HepG2 (cell line): ENCODE measurements around the gene SH3PXD2A. TPM values are rescaled to one million over a fixed set of nuclear protein-coding genes. Genes with fewer than 3 reads are reported as not detected.
A peak's percentile ranks its signal among the peaks of the same experiment; 100 is the strongest.

ENCODE experiments used
- ATAC-seq: fragments of 200-7000 bp; cut with Tn5 transposase; 3 replicates; pipeline ENCODE4 v1.9.1; 2020; ENCODE audit warnings: mild to moderate bottlenecking, moderate library complexity
- BruUV-seq: library from RNA; stranded (reverse); fragments of 400-500 nt; replicated peaks from 2 replicates; lab custom pipeline; 2021; lab: Mats Ljungman, UMichigan
- CTCF ChIA-PET: fragments of 300-600 bp; formaldehyde crosslinking; extraction: SDS; loops from one replicate; lab custom pipeline; 2021; ENCODE audit warnings: low total read pairs, inconsistent platforms, low intra/inter-chr PET ratio; lab: Yijun Ruan, JAX
- POLR2A ChIA-PET: fragments of 350-600 bp; sonication (Branson Sonifier 250); formaldehyde crosslinking; loops from one replicate; lab custom pipeline; 2020; ENCODE audit warnings: antibody characterized with exemption, inconsistent platforms; lab: Yijun Ruan, JAX
- DNase-seq: peaks from one replicate; pipeline ENCODE4 v3.0.0-alpha.2; 2015; ENCODE audit warnings: low spot score
- FAIRE-seq: peaks from 3 replicates; lab custom pipeline; 2011; peaks lifted over from hg19 to GRCh38; lab: Jason Lieb, UNC
- H2AFZ ChIP-seq: one replicate; pipeline ENCODE4 v1.6.1; 2011; ENCODE audit warnings: low read length, inconsistent platforms
- H3K27ac ChIP-seq: fragments of 300-600 bp; 3 replicates; pipeline ENCODE4 v1.8.0; 2011; ENCODE audit warnings: mixed run types, mild to moderate bottlenecking, mixed read lengths, low read length, inconsistent platforms; ENCODE audit not compliant: insufficient read depth; ENCODE audit errors: extremely low read length
- H3K27me3 ChIP-seq, 2 experiments: fragments of 200-600 bp in 1 of 2; 2 replicates in 1 of 2; 3 replicates in 1 of 2; pipeline versions ENCODE4 v1.6.0 to v1.8.0; 2011; ENCODE audit warnings: low read length in 2 of 2, mild to moderate bottlenecking in 2 of 2, moderate library complexity in 2 of 2, inconsistent platforms in 1 of 2; ENCODE audit not compliant: insufficient read depth in 2 of 2, control insufficient read depth in 1 of 2
- H3K36me3 ChIP-seq, 2 experiments: fragments of 200-600 bp in 1 of 2; replicated peaks in 1 of 2; 2 replicates in 1 of 2; 3 replicates in 1 of 2; pipeline versions ENCODE4 v1.5.1 to v1.8.0; 2011; ENCODE audit warnings: low read length in 2 of 2, inconsistent platforms in 1 of 2; ENCODE audit not compliant: insufficient read depth in 2 of 2, control insufficient read depth in 1 of 2
- H3K4me1 ChIP-seq: 2 replicates; pipeline ENCODE4 v1.5.1; 2012; ENCODE audit warnings: low read length, inconsistent platforms; ENCODE audit not compliant: insufficient read depth
- H3K4me2 ChIP-seq: 2 replicates; pipeline ENCODE4 v1.6.0; 2011; ENCODE audit warnings: low read depth, low read length, inconsistent platforms
- H3K4me3 ChIP-seq, 3 experiments: fragments of 200-600 bp in 1 of 3; sonication (generic), shearing (Covaris generic) in 1 of 3; replicated peaks in 1 of 3; 2 replicates each; pipeline ENCODE4 v1.5.1; 2011 to 2016; ENCODE audit warnings: low read length in 3 of 3, inconsistent platforms in 2 of 3, low read depth in 2 of 3, mild to moderate bottlenecking in 2 of 3, control low read depth in 1 of 3, mixed read lengths in 1 of 3; ENCODE audit not compliant: insufficient read depth in 1 of 3
- H3K79me2 ChIP-seq: one replicate; pipeline ENCODE4 v1.6.1; 2011; ENCODE audit warnings: low read length, inconsistent platforms; ENCODE audit not compliant: insufficient read depth
- H3K9ac ChIP-seq: 2 replicates; pipeline ENCODE4 v1.6.0; 2011; ENCODE audit warnings: mild to moderate bottlenecking, low read depth, low read length, inconsistent platforms; ENCODE audit not compliant: insufficient read depth
- H3K9me3 ChIP-seq: 2 replicates; pipeline ENCODE4 v1.5.1; 2012; ENCODE audit warnings: mild to moderate bottlenecking, low read length
- H4K20me1 ChIP-seq: 2 replicates; pipeline ENCODE4 v1.6.0; 2011; ENCODE audit warnings: inconsistent platforms, mild to moderate bottlenecking, low read length, moderate library complexity; ENCODE audit not compliant: insufficient read depth
- CEBPG ChIP-seq: IDR thresholded peaks from 2 replicates; pipeline ENCODE4 v1.6.1; 2016
- E2F1 ChIP-seq: sonication (generic); formaldehyde crosslinking; IDR thresholded peaks from 2 replicates; pipeline ENCODE4 v1.5.0; 2020; ENCODE audit warnings: missing genetic modification reagents
- NCOA5 ChIP-seq: sonication (generic); formaldehyde crosslinking; IDR thresholded peaks from 2 replicates; pipeline ENCODE4 v1.4.0; 2020; ENCODE audit warnings: missing genetic modification reagents
- POGK ChIP-seq: sonication (generic); formaldehyde crosslinking; conservative IDR thresholded peaks from 2 replicates; pipeline ENCODE4 v1.8.0; 2022; ENCODE audit warnings: mild to moderate bottlenecking, moderate library complexity, missing genetic modification reagents
- RCOR2 ChIP-seq: IDR thresholded peaks from 2 replicates; pipeline ENCODE4 v1.6.1; 2016; ENCODE audit warnings: missing biosample characterization, missing genetic modification reagents
- SMC3 ChIP-seq: IDR thresholded peaks from 2 replicates; pipeline ENCODE4 v1.6.1; 2011; ENCODE audit warnings: low read length, improper control_type of control experiment
- XBP1 ChIP-seq: sonication (generic); formaldehyde crosslinking; IDR thresholded peaks from 2 replicates; pipeline ENCODE4 v1.5.0; 2020; ENCODE audit warnings: missing genetic modification reagents
- ZNF251 ChIP-seq: sonication (generic); formaldehyde crosslinking; IDR thresholded peaks from 2 replicates; pipeline ENCODE4 v1.9.0; 2021; ENCODE audit warnings: mild to moderate bottlenecking, missing genetic modification reagents
- ZNF777 ChIP-seq: sonication (generic); formaldehyde crosslinking; IDR thresholded peaks from 2 replicates; pipeline ENCODE4 v1.4.0; 2020; ENCODE audit warnings: missing genetic modification reagents
- ZNF878 ChIP-seq: sonication (generic); formaldehyde crosslinking; IDR thresholded peaks from 2 replicates; pipeline ENCODE4 v1.8.1; 2023; ENCODE audit warnings: mild to moderate bottlenecking, missing genetic modification reagents, moderate library complexity
- ZNF883 ChIP-seq: sonication (generic); formaldehyde crosslinking; IDR thresholded peaks from 2 replicates; pipeline ENCODE4 v1.5.1; 2020; ENCODE audit warnings: mild to moderate bottlenecking, missing genetic modification reagents; ENCODE audit errors: not compliant biosample characterization
- WGBS: methylation state at CpG from one replicate; pipeline ENCODE4 v1.1.6; 2017; ENCODE audit warnings: low lambda C conversion rate; 5-methylcytosine and 5-hydroxymethylcytosine counted together
- in situ Hi-C: cut with HindIII; loops from 2 replicates; pipeline ENCODE4 v1.10.0; 2017; ENCODE audit warnings: low pct_unique_long_range_greater_than_20kb; ENCODE audit not compliant: extremely low pct_ligation_motif_present
- intact Hi-C: fragments of 100-400 bp; cut with micrococcal nuclease; formaldehyde crosslinking; loops from one replicate; pipeline ENCODE4 v1.10.0; 2022; ENCODE audit not compliant: unreplicated experiment
- polyA plus RNA-seq, 8 experiments: library from polyadenylated mRNA; depleted of rRNA in 3 of 8; stranded (reverse) in 7 of 8; unstranded in 1 of 8; fragments of >200 nt; fragmentation: Illumina TruSeq in 4 of 8; extraction: Trizol in 4 of 8; gene quantifications; 2 replicates each; pipeline versions ENCODE4 v1.2.1 to v1.2.3, GENCODE V29; 2011 to 2016; ENCODE audit warnings: low read depth in 4 of 8, missing spikeins in 1 of 8, mixed read lengths in 1 of 8; ENCODE audit not compliant: insufficient read depth in 1 of 8
- total RNA-seq, 5 experiments: library from RNA; depleted of rRNA; stranded (reverse); fragments of >200 nt; fragmentation: Illumina TruSeq; extraction: Trizol; gene quantifications; 2 replicates each; pipeline ENCODE4 v1.2.3, GENCODE V29; 2016; ENCODE audit warnings: low read depth in 1 of 5

The SH3PXD2A gene
- total and polyA plus RNA-seq, 2 of the 13 experiments (the other 11 are each of a cell fraction or from before 2014, with no cell fraction given): 11.1 to 11.3 TPM

- TF ChIP-seq ZNF878 (CRISPR knock-in tag) (no peak), POGK (CRISPR knock-in tag) (no peak), E2F1 (CRISPR knock-in tag) (no peak), NCOA5 (CRISPR knock-in tag) (no peak), SMC3 (no peak), RCOR2 (CRISPR knock-in tag) (no peak), CEBPG (CRISPR knock-in tag) (no peak), ZNF883 (no peak), XBP1 (no peak), ZNF777 (no peak), ZNF251 (no peak)
- BruUV-seq: no TSS peak
- H3K4me3 ChIP-seq: no peak overlapping the region
- in situ Hi-C loops: no loop called here
- no peak for FAIRE-seq
- H3K9ac ChIP-seq: no peak overlapping the region
- H4K20me1 ChIP-seq: no peaks in the 10 kb centered on the region
- H3K27ac ChIP-seq: no peak overlapping the region
- no peaks in the 10 kb centered on the region for H3K4me1 ChIP-seq
- H3K79me2 ChIP-seq: no peaks in the 10 kb centered on the region
- WGBS: 92% methylated on average over 2 of the region's 5 CpGs
- ChIA-PET CTCF (no interaction called here), POLR2A (interaction anchor here (1.2 kb wide), 1 partner anchor 46 kb away, joined by 3 read pairs; no protein-coding TSS in a partner anchor)
- no peak overlapping the region for H3K4me2 ChIP-seq
- DNase-seq: no peak
- H3K9me3 ChIP-seq: no peaks in the 10 kb centered on the region
- intact Hi-C loops: no loop called here
- peaks cover 20 to 66% of the 10 kb centered on the region in 2 experiments for H3K36me3 ChIP-seq
- H2AFZ ChIP-seq: no peak overlapping the region
- H3K27me3 ChIP-seq: no peaks in the 10 kb centered on the region; a peak in 1 of 5 replicates
- peak; percentile 17; the same call in 1 of the 3 replicates for ATAC-seq
Measured at GRCh38 chr10:103706047-103706446, 149.3 kb downstream of the SH3PXD2A start.
